Left ventricle myocardium inferior (tissue), 1 donor: Measurements from ENCODE around the gene ATF6B. TPM values are rescaled to one million over a fixed set of nuclear protein-coding genes. Genes with fewer than 3 reads are reported as not detected.
A peak's percentile ranks its signal among the peaks of the same experiment; 100 is the strongest.

ENCODE experiments used
- DNase-seq: peaks from one replicate; pipeline ENCODE4 v3.0.0-alpha.2; 2020
- H3K27ac ChIP-seq: fragments of 200-600 bp; replicated peaks from 2 replicates; pipeline ENCODE4 v1.8.0; 2021
- H3K27me3 ChIP-seq: fragments of 200-600 bp; 2 replicates; pipeline ENCODE4 v1.8.0; 2021; ENCODE audit warnings: low read depth
- H3K36me3 ChIP-seq: fragments of 200-600 bp; 2 replicates; pipeline ENCODE4 v1.8.0; 2021
- H3K4me1 ChIP-seq: fragments of 200-600 bp; 2 replicates; pipeline ENCODE4 v1.8.0; 2021
- H3K4me3 ChIP-seq: fragments of 200-600 bp; 2 replicates; pipeline ENCODE4 v1.8.0; 2021; ENCODE audit warnings: mild to moderate bottlenecking, moderate library complexity
- H3K9me3 ChIP-seq: fragments of 200-600 bp; replicated peaks from 2 replicates; pipeline ENCODE4 v1.8.0; 2021
- intact Hi-C: fragments of 100-400 bp; cut with micrococcal nuclease; formaldehyde crosslinking; loops from one replicate; pipeline ENCODE4 v1.11.0; 2022
- total RNA-seq: library from RNA; stranded (reverse); fragmentation: NEBNext Ultra II Directional; extraction: Animal tissue kit (Norgen Biotek cat#: 25700); gene quantifications from one replicate; pipeline ENCODE4 v1.2.1, GENCODE V29; 2021
- TF ChIP-seq, protein P1 (sequence below): fragments of 200-600 bp; IDR thresholded peaks from 2 replicates; pipeline ENCODE4 v1.8.0; 2021; ENCODE audit warnings: antibody characterized with exemption, mild to moderate bottlenecking, borderline replicate concordance
- donor health status: DM: no; HTN: yes; CAD: no; lungs with severe emphysema.

ATF6B gene
- total RNA-seq, 1 donor from 2014 or later, result 29.1 TPM

DNA sequence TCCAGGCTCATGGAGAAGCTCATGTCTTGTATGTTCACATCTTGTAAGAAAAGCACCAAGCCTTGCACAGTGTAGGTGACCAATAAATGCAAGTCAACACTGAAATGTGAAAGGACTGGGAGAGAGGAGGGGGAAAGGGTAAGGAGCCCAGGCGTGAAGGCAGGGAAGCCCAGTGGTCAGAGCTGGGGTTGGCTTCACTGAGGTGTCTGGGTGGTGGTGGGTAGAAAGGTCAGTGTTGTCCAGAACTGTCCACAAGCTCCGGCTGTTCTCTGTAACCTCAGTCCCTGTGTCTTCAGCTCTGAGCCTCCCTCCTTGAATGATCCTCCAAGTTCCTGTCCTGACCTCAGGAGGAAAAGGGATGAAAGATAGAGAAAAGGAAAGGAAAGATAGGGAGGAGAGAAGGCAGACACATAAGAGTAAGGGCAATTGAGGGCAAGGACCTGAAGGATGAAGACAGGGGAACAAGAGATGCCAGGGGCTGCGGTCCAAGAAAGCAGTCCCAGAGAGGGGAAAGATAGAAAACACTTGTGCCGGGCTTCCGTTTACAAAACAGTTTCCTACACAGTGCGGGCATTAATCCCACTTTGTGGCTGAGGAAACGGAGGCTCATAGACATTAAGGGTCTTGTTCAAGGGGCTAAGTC, 16.5 kb downstream of the ATF6B start:
- intact Hi-C loops, result no loop called here
- Histone ChIP-seq H3K27ac (peak overlapping the region; percentile 95), H3K4me3 (peak overlapping the region; percentile 70), H3K27me3 (no peaks in the 10 kb centered on the region), H3K36me3 (peaks cover 13% of the 10 kb centered on the region), H3K9me3 (no peaks in the 10 kb centered on the region), H3K4me1 (peaks cover 81% of the 10 kb centered on the region)
- TF ChIP-seq, protein P1, sequence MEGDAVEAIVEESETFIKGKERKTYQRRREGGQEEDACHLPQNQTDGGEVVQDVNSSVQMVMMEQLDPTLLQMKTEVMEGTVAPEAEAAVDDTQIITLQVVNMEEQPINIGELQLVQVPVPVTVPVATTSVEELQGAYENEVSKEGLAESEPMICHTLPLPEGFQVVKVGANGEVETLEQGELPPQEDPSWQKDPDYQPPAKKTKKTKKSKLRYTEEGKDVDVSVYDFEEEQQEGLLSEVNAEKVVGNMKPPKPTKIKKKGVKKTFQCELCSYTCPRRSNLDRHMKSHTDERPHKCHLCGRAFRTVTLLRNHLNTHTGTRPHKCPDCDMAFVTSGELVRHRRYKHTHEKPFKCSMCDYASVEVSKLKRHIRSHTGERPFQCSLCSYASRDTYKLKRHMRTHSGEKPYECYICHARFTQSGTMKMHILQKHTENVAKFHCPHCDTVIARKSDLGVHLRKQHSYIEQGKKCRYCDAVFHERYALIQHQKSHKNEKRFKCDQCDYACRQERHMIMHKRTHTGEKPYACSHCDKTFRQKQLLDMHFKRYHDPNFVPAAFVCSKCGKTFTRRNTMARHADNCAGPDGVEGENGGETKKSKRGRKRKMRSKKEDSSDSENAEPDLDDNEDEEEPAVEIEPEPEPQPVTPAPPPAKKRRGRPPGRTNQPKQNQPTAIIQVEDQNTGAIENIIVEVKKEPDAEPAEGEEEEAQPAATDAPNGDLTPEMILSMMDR, result no peak
- DNase-seq, result peak; percentile 75

GRCh38 chr6:32110632-32111031, 17.4 kb downstream of the ATF6B start:
- Histone ChIP-seq H3K4me3 (peak overlapping the region; percentile 70), H3K9me3 (no peaks in the 10 kb centered on the region), H3K4me1 (peaks cover 88% of the 10 kb centered on the region), H3K27me3 (no peaks in the 10 kb centered on the region), H3K36me3 (peaks cover 4% of the 10 kb centered on the region), H3K27ac (peak overlapping the region; percentile 95)
- TF ChIP-seq, protein P1, result no peak
- DNase-seq, result peak; percentile 35
- intact Hi-C loops, result no loop called here

GRCh38 chr6:32109765-32110160, 18.3 kb downstream of the ATF6B start:
- Histone ChIP-seq H3K27me3 (no peaks in the 10 kb centered on the region), H3K9me3 (no peaks in the 10 kb centered on the region), H3K36me3 (no peaks in the 10 kb centered on the region), H3K4me3 (peak overlapping the region; percentile 70), H3K27ac (peak overlapping the region; percentile 95), H3K4me1 (peaks cover 93% of the 10 kb centered on the region)
- intact Hi-C loops, result no loop called here
- DNase-seq, result no peak
- TF ChIP-seq, protein P1, result no peak

DNA sequence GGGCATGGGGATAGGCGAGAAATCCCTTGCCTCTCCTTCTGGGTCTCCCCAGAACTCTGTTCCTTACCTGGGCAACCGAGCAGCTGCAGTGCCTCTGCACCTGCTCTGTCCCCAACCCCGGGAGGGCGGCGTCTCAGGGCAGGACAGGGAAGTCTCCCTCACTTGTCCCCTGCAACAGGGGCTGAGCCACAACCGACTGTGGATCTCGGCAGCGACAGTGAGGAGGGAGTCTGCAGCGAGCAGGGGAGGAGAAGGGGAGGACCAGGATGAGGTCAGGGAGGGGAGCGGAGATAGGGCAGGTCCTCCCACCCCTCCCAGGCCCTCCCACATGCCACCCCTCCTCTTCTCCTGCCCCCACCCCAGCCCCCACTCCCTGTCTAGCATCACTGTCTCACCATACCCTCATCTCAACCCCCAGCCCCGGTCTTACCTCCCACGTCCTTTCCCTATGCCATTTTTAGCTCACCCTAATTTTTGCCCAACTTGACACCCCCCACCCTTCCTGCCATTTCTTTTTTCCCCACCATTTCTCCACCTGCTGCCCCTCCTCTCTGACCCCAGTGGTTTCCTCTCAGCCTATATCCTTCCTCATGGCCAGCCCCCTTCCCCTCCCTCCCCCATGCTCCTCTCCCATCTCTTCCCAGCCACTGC, 18.8 kb downstream of the ATF6B start, which contains the start of gene TNXB:
TNXB (minus strand) TSS at position 225 of the 651 bp plus-strand sequence. CDS start 11,140 bp downstream, outside the sequence.
- intact Hi-C loops, result no loop called here
- Histone ChIP-seq H3K27me3 (no peaks in the 10 kb centered on the region), H3K36me3 (no peaks in the 10 kb centered on the region), H3K4me1 (peaks cover 89% of the 10 kb centered on the region), H3K4me3 (peak within 1 kb of the TSS; percentile 70), H3K9me3 (no peaks in the 10 kb centered on the region), H3K27ac (peak within 1 kb of the TSS; percentile 95)
- DNase-seq, result peak; percentile 59
- TF ChIP-seq, protein P1, result no peak

DNA sequence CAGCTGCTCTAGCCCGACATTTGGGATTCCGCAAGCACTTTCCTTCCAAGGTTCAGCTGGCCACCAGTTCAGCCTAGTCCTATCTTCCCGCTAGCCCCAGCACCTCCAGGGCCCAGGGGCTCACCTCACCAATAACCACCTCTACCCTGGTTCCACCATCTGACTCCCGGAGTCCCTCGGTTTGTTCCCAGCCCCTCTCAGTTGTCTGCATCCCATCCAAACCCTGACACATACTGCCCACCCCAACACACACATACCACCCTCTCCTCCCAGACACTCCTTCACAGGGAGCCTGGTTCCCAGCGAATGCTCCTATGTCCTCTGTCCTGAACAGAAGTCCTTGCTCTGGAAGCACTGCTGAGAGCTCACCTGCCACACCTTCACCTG, 19.3 kb downstream of the ATF6B start:
- TF ChIP-seq, protein P1, result no peak
- Histone ChIP-seq H3K9me3 (no peaks in the 10 kb centered on the region), H3K27ac (peak overlapping the region; percentile 95), H3K27me3 (no peaks in the 10 kb centered on the region), H3K36me3 (no peaks in the 10 kb centered on the region), H3K4me3 (peak overlapping the region; percentile 70), H3K4me1 (peaks cover 84% of the 10 kb centered on the region)
- no peak for DNase-seq
- intact Hi-C loops, result no loop called here
